Thyroid gland (tissue), 4 donors: ENCODE measurements around the gene JPH2. TPM values are rescaled to one million over a fixed set of nuclear protein-coding genes. Genes with fewer than 3 reads are reported as not detected.

ENCODE experiments used
- DNase-seq, 2 donors: peaks; one replicate each; pipeline ENCODE4 v3.0.0-alpha.2; 2019
- H3K27ac ChIP-seq, 3 donors: fragments of 200-600 bp; sonication (generic); 1 replicate in 2 of 3; 2 replicates in 1 of 3; pipeline ENCODE4 v1.5.1; 2016 to 2019; ENCODE audit warnings: mild to moderate bottlenecking in 1 of 3, moderate library complexity in 1 of 3
- H3K27me3 ChIP-seq: fragments of 200-600 bp; sonication (generic); one replicate; pipeline ENCODE4 v1.5.1; 2019
- H3K36me3 ChIP-seq, 2 donors: fragments of 200-600 bp; sonication (generic); one replicate each; pipeline ENCODE4 v1.5.1; 2016 to 2019
- H3K4me1 ChIP-seq, 2 donors: fragments of 200-600 bp; sonication (generic); one replicate each; pipeline ENCODE4 v1.5.1; 2017 to 2019
- H3K4me3 ChIP-seq, 3 donors: fragments of 200-600 bp; sonication (generic); replicated peaks in 1 of 3; 1 replicate in 2 of 3; 2 replicates in 1 of 3; pipeline ENCODE4 v1.5.1; 2016; ENCODE audit warnings: mild to moderate bottlenecking in 1 of 3
- H3K9me3 ChIP-seq: fragments of 200-600 bp; sonication (generic); one replicate; pipeline ENCODE4 v1.5.1; 2017
- CTCF ChIP-seq, 6 experiments: fragments of 200-600 bp in 3 of 6; fragments of 450-650 bp in 3 of 6; sonication (generic) in 3 of 6; IDR thresholded peaks; one replicate each; pipeline ENCODE4 v1.5.1; 2016 to 2019; ENCODE audit warnings: antibody characterized with exemption in 6 of 6, mild to moderate bottlenecking in 2 of 6, inconsistent platforms in 1 of 6, moderate library complexity in 1 of 6
- POLR2A ChIP-seq, 2 donors: fragments of 450-650 bp; IDR thresholded peaks; one replicate each; pipeline ENCODE4 v1.6.1; 2017; ENCODE audit warnings: antibody characterized with exemption in 2 of 2, mild to moderate bottlenecking in 2 of 2, moderate library complexity in 1 of 2
- WGBS, 2 donors: methylation state at CpG; one replicate each; pipeline ENCODE4 v1.1.5; 2017; 5-methylcytosine and 5-hydroxymethylcytosine counted together
- intact Hi-C: fragments of 100-400 bp; cut with DNase I; formaldehyde crosslinking; loops from one replicate; pipeline ENCODE4 v1.15.1; 2023
- total RNA-seq, 4 donors: library from RNA; depleted of rRNA; stranded (reverse); fragments of >200 nt; gene quantifications; one replicate each; pipeline ENCODE4 v1.2.3, GENCODE V29; 2016

The JPH2 gene
- total RNA-seq, 4 donors from 2014 or later, result 0.67 to 2.3 (median 1.8) TPM

- Histone ChIP-seq H3K4me1 (peaks cover 39 to 42% of the 10 kb centered on the region in 2 donors), H3K4me3 (no peak overlapping the region), H3K27ac (no peak overlapping the region), H3K27me3 (no peaks in the 10 kb centered on the region), H3K36me3 (peaks cover 0 to 4% of the 10 kb centered on the region in 2 donors), H3K9me3 (no peaks in the 10 kb centered on the region)
- DNase-seq, result no peak
- intact Hi-C loops, result no loop called here
- WGBS, 2 donors, result 49 to 51% methylated on average over 7 of the region's 7 CpGs
- no peak for TF ChIP-seq POLR2A (IDR thresholded peaks at IDR 0.05)
- no peak for TF ChIP-seq CTCF (IDR thresholded peaks at IDR 0.05)
These were observed 21.2 kb upstream of the JPH2 start for GRCh38 chr20:44208165-44208564.

- DNase-seq, result no peak
- Histone ChIP-seq H3K4me1 (peaks cover 42% of the 10 kb centered on the region in 2 donors), H3K9me3 (no peaks in the 10 kb centered on the region), H3K27ac (peak overlapping the region in 1 of 3 donors; percentile 39), H3K36me3 (peaks cover 4 to 6% of the 10 kb centered on the region in 2 donors), H3K4me3 (no peak overlapping the region), H3K27me3 (no peaks in the 10 kb centered on the region)
- no peak for TF ChIP-seq POLR2A (IDR thresholded peaks at IDR 0.05)
- no peak for TF ChIP-seq CTCF (IDR thresholded peaks at IDR 0.05)
- WGBS, 2 donors, result 56 to 62% methylated on average over 3 of the region's 3 CpGs
- intact Hi-C loops, result no loop called here
These were observed 20.2 kb upstream of the JPH2 start for GRCh38 chr20:44207126-44207723.

- Histone ChIP-seq H3K4me3 (no peak overlapping the region), H3K36me3 (peaks cover 4 to 12% of the 10 kb centered on the region in 2 donors), H3K27ac (no peak overlapping the region), H3K4me1 (peaks cover 33 to 35% of the 10 kb centered on the region in 2 donors), H3K9me3 (no peaks in the 10 kb centered on the region), H3K27me3 (no peaks in the 10 kb centered on the region)
- DNase-seq, result no peak
- no peak for TF ChIP-seq CTCF (IDR thresholded peaks at IDR 0.05)
- intact Hi-C loops, result no loop called here
These were observed 19.1 kb upstream of the JPH2 start for GRCh38 chr20:44206132-44206531.

GRCh38 chr20:44204832-44205215 is 17.8 kb upstream of the JPH2 start:
- Histone ChIP-seq H3K9me3 (no peaks in the 10 kb centered on the region), H3K36me3 (peaks cover 8 to 22% of the 10 kb centered on the region in 2 donors), H3K4me1 (peaks cover 33 to 35% of the 10 kb centered on the region in 2 donors), H3K27ac (peak overlapping the region in 2 of 3 donors; percentile 42 to 51), H3K27me3 (no peaks in the 10 kb centered on the region), H3K4me3 (no peak overlapping the region)
- intact Hi-C loops, result no loop called here
- no peak for DNase-seq
- WGBS, 2 donors, result 92 to 96% methylated on average over 10 of the region's 10 CpGs
- no peak for TF ChIP-seq POLR2A (IDR thresholded peaks at IDR 0.05)
- TF ChIP-seq CTCF (IDR thresholded peaks at IDR 0.05), result no peak

GRCh38 chr20:44204156-44204831 is 17.3 kb upstream of the JPH2 start:
- no peaks in the 10 kb centered on the region for H3K9me3 ChIP-seq
- WGBS, 2 donors, result 91 to 97% methylated on average over 4 of the region's 4 CpGs
- peaks cover 14 to 27% of the 10 kb centered on the region in 2 donors for H3K36me3 ChIP-seq
- H3K27ac ChIP-seq, result peak overlapping the region; percentile 42 to 78 (median 51)
- no peak for TF ChIP-seq CTCF (IDR thresholded peaks at IDR 0.05)
- intact Hi-C loops, result no loop called here
- H3K4me3 ChIP-seq, result no peak overlapping the region
- DNase-seq, result no peak
- H3K27me3 ChIP-seq, result no peaks in the 10 kb centered on the region
- peaks cover 32 to 35% of the 10 kb centered on the region in 2 donors for H3K4me1 ChIP-seq
